Measurements from ENCODE around the gene GLP2R.

GLP2R gene

GRCh38 chr17:9926150-9926804, 100.6 kb downstream of the GLP2R start:
- no peak for DNase-seq

- DNase-seq: no peak
These were observed 103.0 kb downstream of the GLP2R start for GRCh38 chr17:9928601-9929333.

GRCh38 chr17:9929871-9930270, 104.1 kb downstream of the GLP2R start:
- no peak for DNase-seq

GRCh38 chr17:9931144-9931741, 105.5 kb downstream of the GLP2R start:
- DNase-seq: no peak

GRCh38 chr17:9932491-9932890, 106.8 kb downstream of the GLP2R start:
- no peak for DNase-seq

- DNase-seq: no peak
These were observed 108.6 kb downstream of the GLP2R start for GRCh38 chr17:9934331-9934730.

- DNase-seq: no peak
These were observed 109.7 kb downstream of the GLP2R start for GRCh38 chr17:9935408-9935807.

- DNase-seq: no peak
These were observed 110.4 kb downstream of the GLP2R start for GRCh38 chr17:9936095-9936494.

- DNase-seq: no peak
These were observed 111.6 kb downstream of the GLP2R start for GRCh38 chr17:9937241-9937761.

- no peak for DNase-seq
These were observed 112.2 kb downstream of the GLP2R start for GRCh38 chr17:9937901-9938300.

- DNase-seq: no peak
These were observed 113.0 kb downstream of the GLP2R start for GRCh38 chr17:9938764-9939163.

- no peak for DNase-seq
These were observed 115.1 kb downstream of the GLP2R start for GRCh38 chr17:9940841-9941240.

- DNase-seq: no peak
These were observed 115.6 kb downstream of the GLP2R start for GRCh38 chr17:9941305-9941704.
